HEK293T (cell line): Measurements from ENCODE around the gene COMTD1.

Experiments
- CTCF ChIA-PET: fragments of 350-600 bp; formaldehyde crosslinking; extraction: SDS; loops from one replicate; lab custom pipeline; 2021; ENCODE audit warnings: antibody characterized with exemption, inconsistent platforms; lab: Yijun Ruan, JAX
- POLR2A ChIA-PET: fragments of 350-600 bp; formaldehyde crosslinking; extraction: SDS; loops from one replicate; lab custom pipeline; 2020; ENCODE audit warnings: antibody characterized with exemption, inconsistent platforms; lab: Yijun Ruan, JAX
- DNase-seq: peaks from one replicate; pipeline ENCODE4 v3.0.0; 2012; ENCODE audit warnings: mixed read lengths; ENCODE audit errors: extremely low spot score
- ARNT ChIP-seq: fragments of 450-650 bp; IDR thresholded peaks from 2 replicates; pipeline ENCODE4 v1.6.1; 2017; ENCODE audit warnings: mild to moderate bottlenecking
- BHLHE40 ChIP-seq: fragments of 450-650 bp; IDR thresholded peaks from 2 replicates; pipeline ENCODE4 v1.6.1; 2016; ENCODE audit warnings: mild to moderate bottlenecking, moderate library complexity, borderline replicate concordance
- CTBP1 ChIP-seq: fragments of 450-650 bp; IDR thresholded peaks from 2 replicates; pipeline ENCODE4 v1.6.1; 2016; ENCODE audit warnings: borderline replicate concordance
- ELF4 ChIP-seq: fragments of 450-650 bp; IDR thresholded peaks from 2 replicates; pipeline ENCODE4 v1.6.1; 2017; ENCODE audit warnings: antibody characterized with exemption
- FOXA1 ChIP-seq: fragments of 450-650 bp; IDR thresholded peaks from 2 replicates; pipeline ENCODE4 v1.6.1; 2016; ENCODE audit warnings: mild to moderate bottlenecking
- FOXK2 ChIP-seq: fragments of 450-650 bp; IDR thresholded peaks from 2 replicates; pipeline ENCODE4 v1.6.1; 2016; ENCODE audit warnings: mild to moderate bottlenecking
- FOXM1 ChIP-seq: fragments of 450-650 bp; IDR thresholded peaks from 2 replicates; pipeline ENCODE4 v1.6.1; 2017; ENCODE audit warnings: mild to moderate bottlenecking, borderline replicate concordance
- HDGF ChIP-seq: fragments of 450-650 bp; IDR thresholded peaks from 2 replicates; pipeline ENCODE4 v1.6.1; 2017; ENCODE audit warnings: antibody characterized with exemption, borderline replicate concordance
- L3MBTL2 ChIP-seq: fragments of 450-650 bp; conservative IDR thresholded peaks from 2 replicates; pipeline ENCODE4 v1.6.1; 2016; ENCODE audit warnings: mild to moderate bottlenecking
- LEF1 ChIP-seq: fragments of 450-650 bp; IDR thresholded peaks from 2 replicates; pipeline ENCODE4 v1.6.1; 2017; ENCODE audit warnings: mild to moderate bottlenecking, borderline replicate concordance
- NFRKB ChIP-seq: fragments of 450-650 bp; IDR thresholded peaks from 2 replicates; pipeline ENCODE4 v1.6.1; 2016; ENCODE audit warnings: mild to moderate bottlenecking, moderate library complexity
- PKNOX1 ChIP-seq: fragments of 450-650 bp; IDR thresholded peaks from 2 replicates; pipeline ENCODE4 v1.6.1; 2016
- SP1 ChIP-seq: fragments of 450-650 bp; IDR thresholded peaks from 2 replicates; pipeline ENCODE4 v1.6.1; 2017
- TARDBP ChIP-seq: fragments of 450-650 bp; IDR thresholded peaks from 2 replicates; pipeline ENCODE4 v1.6.1; 2016
- ZNF384 ChIP-seq: fragments of 450-650 bp; IDR thresholded peaks from 2 replicates; pipeline ENCODE4 v1.6.1; 2016

COMTD1 gene

DNA sequence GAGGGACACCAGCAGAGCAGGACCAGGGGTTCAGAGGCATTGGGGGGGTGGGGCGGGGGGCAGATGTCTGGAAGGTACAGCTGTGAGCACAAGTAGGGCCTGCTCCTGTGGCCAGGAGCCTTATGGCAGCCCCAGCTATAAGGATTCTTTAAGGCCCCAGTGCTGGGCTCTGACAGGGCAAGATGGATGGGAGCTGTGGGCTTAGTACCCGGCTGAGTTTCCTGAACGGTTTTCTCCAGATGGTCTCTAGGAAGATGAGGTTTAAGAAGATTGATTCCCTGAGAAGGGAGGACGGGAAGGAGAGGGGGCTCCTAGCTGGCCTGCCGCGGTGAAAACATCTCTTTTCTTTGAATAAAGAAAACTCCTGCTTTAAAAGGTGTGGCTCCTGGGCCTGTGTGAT lies 30.1 kb upstream of the COMTD1 start:
- CTCF ChIA-PET: no interaction called here
- TF ChIP-seq FOXA1: no peak
- no peak for TF ChIP-seq LEF1
- TF ChIP-seq NFRKB: no peak
- TF ChIP-seq TARDBP: no peak
- TF ChIP-seq CTBP1: no peak
- no peak for TF ChIP-seq ARNT
- no peak for TF ChIP-seq SP1
- TF ChIP-seq L3MBTL2: no peak
- no peak for TF ChIP-seq FOXK2
- TF ChIP-seq ZNF384: no peak
- TF ChIP-seq HDGF: no peak
- TF ChIP-seq PKNOX1: no peak
- TF ChIP-seq ELF4: no peak
- DNase-seq: no peak
- POLR2A ChIA-PET: no interaction called here

DNA sequence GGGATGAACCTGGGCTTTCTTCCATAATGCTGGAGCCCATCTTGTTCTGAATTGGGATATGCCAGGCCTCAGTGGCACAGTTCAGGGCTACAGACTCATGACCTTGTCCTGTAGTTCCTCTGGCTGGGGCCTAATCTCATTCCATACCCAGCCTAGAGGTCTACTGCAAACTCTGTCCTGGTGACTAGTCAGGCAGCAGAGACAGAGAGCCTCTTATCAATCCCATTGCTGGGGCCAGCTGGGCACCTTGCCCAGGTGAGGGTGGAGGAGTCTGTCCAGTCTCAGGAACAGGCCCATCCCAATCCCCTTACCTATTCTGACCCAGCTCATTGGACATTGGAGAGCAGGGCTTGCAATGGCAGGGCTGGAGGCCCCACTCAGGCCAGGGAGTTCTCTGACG lies 28.0 kb upstream of the COMTD1 start:
- DNase-seq: no peak
- CTCF ChIA-PET: no interaction called here
- TF ChIP-seq FOXA1: no peak
- POLR2A ChIA-PET: interaction anchor here (0.6 kb wide), 1 partner anchor 1850 kb away, joined by 3 read pairs; no protein-coding TSS in a partner anchor

DNA sequence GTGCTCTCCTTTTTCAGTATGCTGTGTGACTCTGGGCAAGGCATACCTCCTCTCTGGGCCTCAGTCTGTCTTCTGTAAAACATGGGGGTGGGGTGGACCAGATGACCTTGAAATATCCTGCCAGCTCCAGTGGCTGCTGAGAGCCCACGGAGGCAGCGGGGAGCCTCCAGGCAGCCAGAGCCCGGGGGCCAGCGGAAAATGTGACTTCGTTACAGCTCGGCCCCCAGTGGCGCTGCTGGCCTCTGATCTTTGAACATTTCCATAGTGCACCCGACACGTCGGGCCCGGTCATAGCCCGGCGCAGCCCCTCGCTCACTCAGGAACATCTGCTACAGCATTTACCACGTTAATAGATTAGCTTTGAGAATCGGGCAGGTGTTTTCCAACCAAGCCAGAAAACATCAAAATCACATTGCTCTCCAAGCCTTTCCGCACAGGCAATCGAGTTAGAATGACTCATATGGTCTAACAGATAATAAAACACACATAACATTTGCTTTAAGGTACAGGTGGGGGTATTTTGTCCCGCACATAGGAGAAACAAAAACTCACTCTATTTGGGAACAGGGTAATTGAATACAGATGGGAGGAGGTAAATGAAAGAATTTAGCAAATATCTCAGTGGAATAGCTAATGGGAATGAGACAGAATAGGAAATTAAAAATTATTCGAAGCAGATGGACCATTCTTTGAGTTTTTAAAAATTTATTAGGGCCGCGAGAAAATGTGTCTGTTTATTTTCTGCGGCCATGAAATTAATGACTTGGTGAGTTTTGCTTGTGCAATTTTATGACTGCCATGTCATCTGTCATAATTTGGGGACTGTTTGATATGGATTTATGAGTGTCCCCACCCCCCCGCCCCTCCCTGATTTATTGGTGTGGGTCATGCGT lies 26.3 kb upstream of the COMTD1 start:
- POLR2A ChIA-PET: interaction anchor here (0.7 to 0.9 kb wide), 2 partner anchors 27 to 97 kb away, joined by 3 to 4 read pairs; no protein-coding TSS in a partner anchor
- peak; percentile 31 for DNase-seq
- CTCF ChIA-PET: interaction anchor here (1.9 kb wide), 1 partner anchor 26 kb away, joined by 5 read pairs; the partner anchor contains the start of gene COMTD1
- TF ChIP-seq FOXM1 (no peak), PKNOX1 (peak; percentile 68), TARDBP (no peak)

GRCh38 chr10:75260990-75261389 lies 25.2 kb upstream of the COMTD1 start:
- ChIA-PET POLR2A (interaction anchor here (0.9 to 1.0 kb wide), 2 partner anchors 26 to 141 kb away, joined by 3 read pairs; partner anchors contain the start of gene ZNF503), CTCF (interaction anchor here (1.9 kb wide), 1 partner anchor 25 kb away, joined by 5 read pairs; the partner anchor contains the start of gene COMTD1)
- no peak for TF ChIP-seq ZNF384
- DNase-seq: no peak

DNA sequence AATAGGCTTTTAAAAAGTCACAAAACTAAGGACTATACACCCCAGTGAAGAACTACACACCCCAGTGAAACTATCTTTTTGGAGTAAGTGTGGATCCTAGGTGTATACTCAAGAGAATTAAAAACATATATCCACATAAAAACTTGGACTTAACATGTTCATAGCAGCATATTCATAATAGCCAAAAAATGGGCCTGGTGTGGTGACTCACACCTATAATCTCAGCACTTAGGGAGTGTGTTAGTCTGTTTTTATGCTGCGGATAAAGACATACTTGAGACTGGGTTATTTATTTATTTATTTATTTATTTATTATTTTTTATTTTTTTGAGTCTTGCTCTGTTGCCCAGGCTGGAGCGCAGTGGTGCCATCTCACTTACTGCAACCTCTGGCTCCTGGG lies 19.0 kb upstream of the COMTD1 start:
- DNase-seq: no peak

DNA sequence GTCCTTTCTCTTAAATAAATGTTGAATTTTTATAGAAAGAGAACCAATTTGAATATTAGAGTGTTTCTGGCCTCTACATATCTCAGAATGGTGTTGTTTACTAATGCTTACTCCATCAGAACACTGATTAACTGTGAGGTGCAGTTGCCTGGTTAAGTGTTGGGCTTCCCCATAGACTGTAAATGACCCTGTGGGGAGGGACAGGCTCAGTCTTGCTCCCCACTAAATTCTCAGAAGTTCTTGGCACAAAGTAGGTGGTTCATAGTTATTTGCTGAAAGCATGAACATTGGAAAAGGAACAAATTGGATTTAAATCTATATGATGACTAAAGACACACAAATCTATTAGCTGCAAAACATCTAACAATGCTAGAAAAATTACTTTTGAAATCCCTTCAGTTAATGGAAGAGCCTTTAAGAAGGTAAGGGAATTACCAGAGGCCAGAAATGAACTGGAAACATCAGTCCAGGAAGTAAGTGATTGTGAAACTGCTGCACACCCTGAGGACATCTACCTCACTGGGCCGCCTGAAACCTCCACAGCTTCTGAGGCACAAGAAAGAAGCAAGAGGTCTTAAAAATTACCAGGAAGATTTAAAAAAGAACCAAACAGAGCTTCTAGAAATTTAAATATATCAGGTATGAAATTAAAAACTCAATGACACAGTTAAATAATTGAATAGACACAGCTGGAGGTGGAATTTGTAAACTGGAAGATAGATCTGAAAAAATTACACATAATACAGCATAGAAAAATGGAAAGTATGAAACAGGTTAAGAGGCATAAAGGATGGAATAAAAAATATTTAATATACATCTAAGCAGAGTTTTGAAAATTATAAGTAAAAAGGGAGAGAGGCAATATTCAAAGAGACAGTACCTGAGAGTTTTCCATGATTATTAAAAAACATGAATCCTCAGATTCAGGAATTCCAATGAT lies 17.8 kb upstream of the COMTD1 start:
- POLR2A ChIA-PET: no interaction called here
- DNase-seq: no peak
- TF ChIP-seq SP1 (no peak), PKNOX1 (no peak), BHLHE40 (no peak), ARNT (no peak), TARDBP (no peak)
- CTCF ChIA-PET: no interaction called here

More for the DNA sequence above, 19.0 kb upstream of the COMTD1 start:
- no peak for TF ChIP-seq NFRKB
- no peak for TF ChIP-seq TARDBP
- TF ChIP-seq FOXK2: no peak
- CTCF ChIA-PET: no interaction called here
- POLR2A ChIA-PET: no interaction called here

DNA sequence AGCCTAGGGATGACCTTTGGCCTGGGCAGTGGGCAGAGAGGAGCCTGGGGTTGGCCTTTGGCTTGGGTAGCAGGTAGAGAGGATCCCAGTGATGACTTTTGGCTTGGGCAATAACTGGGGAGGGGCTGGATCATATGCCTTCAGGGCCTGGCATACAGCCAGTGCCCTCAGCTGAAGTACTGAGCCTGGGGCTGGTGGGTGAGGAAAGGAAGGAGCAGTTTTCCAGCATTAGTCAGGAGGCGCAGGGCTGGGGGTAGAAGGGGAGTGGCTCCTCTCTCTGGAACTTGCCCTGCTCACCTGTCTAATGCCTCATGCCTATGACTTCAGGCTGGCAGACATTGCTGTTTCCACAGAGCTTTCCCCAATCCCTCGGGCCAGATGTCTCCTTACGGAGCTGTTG lies 15.2 kb upstream of the COMTD1 start:
- no peak for TF ChIP-seq FOXA1
- TF ChIP-seq ELF4: no peak
- TF ChIP-seq BHLHE40: no peak
- TF ChIP-seq FOXK2: no peak
- POLR2A ChIA-PET: interaction anchor here (1.2 kb wide), 1 partner anchor 44 kb away, joined by 3 read pairs; no protein-coding TSS in a partner anchor
- DNase-seq: no peak
- CTCF ChIA-PET: no interaction called here
